ENCODE measurements around the gene DNAL4. TPM values are rescaled to one million over a fixed set of nuclear protein-coding genes. Genes with fewer than 3 reads are reported as not detected.

The DNAL4 gene
- total RNA-seq, 6 experiments from 2014 or later, result 8.6 to 11.5 (median 9.8) TPM

GRCh38 chr22:38730411-38730871, 63.5 kb downstream of the DNAL4 start:
- H3K4me3 Mint-ChIP-seq, result no peak overlapping the region

GRCh38 chr22:38729946-38730345, 64.0 kb downstream of the DNAL4 start:
- Mint-ChIP-seq H3K27ac (peak overlapping the region; percentile 0; the same call in 1 of the 2 replicates), H3K4me3 (no peak overlapping the region), H3K27me3 (ENCODE audit: insufficient read depth) (peaks cover 11% of the 10 kb centered on the region), H3K4me1 (ENCODE audit: low read depth) (peaks cover 6% of the 10 kb centered on the region; the same call in 1 of the 2 replicates), H3K36me3 (ENCODE audit: low read depth) (peaks cover 12% of the 10 kb centered on the region), H3K9me3 (no peaks in the 10 kb centered on the region)
- DNase-seq, result no peak
- TF ChIP-seq CTCF (IDR thresholded peaks at IDR 0.05), result no peak

More at GRCh38 chr22:38730411-38730871, 63.5 kb downstream of the DNAL4 start:
- Mint-ChIP-seq H3K27ac (peak overlapping the region; percentile 0; the same call in 1 of the 2 replicates), H3K36me3 (ENCODE audit: low read depth) (peaks cover 7% of the 10 kb centered on the region; the same call in 1 of the 2 replicates), H3K4me1 (ENCODE audit: low read depth) (0 out of 2 replicates have a peak, but pooled peaks cover 4% of the 10 kb centered on the region), H3K27me3 (ENCODE audit: insufficient read depth) (peaks cover 11% of the 10 kb centered on the region), H3K9me3 (no peaks in the 10 kb centered on the region)
- TF ChIP-seq CTCF (IDR thresholded peaks at IDR 0.05), result no peak
- DNase-seq, result no peak

- no peak for TF ChIP-seq CTCF (IDR thresholded peaks at IDR 0.05)
- Mint-ChIP-seq H3K27ac (no peak overlapping the region), H3K9me3 (no peaks in the 10 kb centered on the region), H3K27me3 (ENCODE audit: insufficient read depth) (peaks cover 11% of the 10 kb centered on the region), H3K4me1 (ENCODE audit: low read depth) (peaks cover 10% of the 10 kb centered on the region; the same call in 1 of the 2 replicates), H3K36me3 (ENCODE audit: low read depth) (peaks cover 16% of the 10 kb centered on the region), H3K4me3 (no peak overlapping the region)
- DNase-seq, result no peak
Observed at GRCh38 chr22:38728871-38729796, 64.8 kb downstream of the DNAL4 start.

Other genes starting within 250 kb of the DNAL4 start
- gene DMC1, start 224.0 kb downstream of the DNAL4 start, total RNA-seq (2021; fragmentation: NEBNext Ultra II Directional; extraction: Animal tissue kit (Norgen Biotek cat#: 25700)), result 1 to 10 TPM; 2.4 to 6.3 (median 3.3) TPM
- under 1 TPM; 0.41 to 0.88 (median 0.80) TPM for gene FAM227A, start 137.8 kb downstream of the DNAL4 start, total RNA-seq (2021; fragmentation: NEBNext Ultra II Directional; extraction: Animal tissue kit (Norgen Biotek cat#: 25700))
- 10 to 100 TPM; 21.9 to 32.4 (median 25.9) TPM for gene CBY1, start 137.5 kb downstream of the DNAL4 start, total RNA-seq (2021; fragmentation: NEBNext Ultra II Directional; extraction: Animal tissue kit (Norgen Biotek cat#: 25700))
- gene TOMM22, start 112.2 kb downstream of the DNAL4 start, total RNA-seq (2021; fragmentation: NEBNext Ultra II Directional; extraction: Animal tissue kit (Norgen Biotek cat#: 25700)), result 100 to 1,000 TPM; 121 to 141 (median 132) TPM
- gene JOSD1, start 93.2 kb downstream of the DNAL4 start, total RNA-seq (2021; fragmentation: NEBNext Ultra II Directional; extraction: Animal tissue kit (Norgen Biotek cat#: 25700)), result 10 to 100 TPM; 37.8 to 44.6 (median 41.0) TPM
- gene GTPBP1, start 88.2 kb downstream of the DNAL4 start, total RNA-seq (2021; fragmentation: NEBNext Ultra II Directional; extraction: Animal tissue kit (Norgen Biotek cat#: 25700)), result 10 to 100 TPM; 32.1 to 40.8 (median 38.4) TPM
- gene SUN2, start 38.1 kb downstream of the DNAL4 start, total RNA-seq (2021; fragmentation: NEBNext Ultra II Directional; extraction: Animal tissue kit (Norgen Biotek cat#: 25700)), result 100 to 1,000 TPM in 3 of 6 experiments, 10 to 100 TPM in 3; 90.4 to 104 (median 100.0) TPM
- gene NPTXR, start 49.9 kb upstream of the DNAL4 start, total RNA-seq (2021; fragmentation: NEBNext Ultra II Directional; extraction: Animal tissue kit (Norgen Biotek cat#: 25700)), result 1 to 10 TPM; 1.4 to 5.4 (median 1.6) TPM
- gene CBX6, start 78.1 kb upstream of the DNAL4 start, total RNA-seq (2021; fragmentation: NEBNext Ultra II Directional; extraction: Animal tissue kit (Norgen Biotek cat#: 25700)), result 10 to 100 TPM; 72.0 to 91.5 (median 75.3) TPM
- gene APOBEC3A, start 163.5 kb upstream of the DNAL4 start, total RNA-seq (2021; fragmentation: NEBNext Ultra II Directional; extraction: Animal tissue kit (Norgen Biotek cat#: 25700)), result not detected
- gene APOBEC3B, start 188.2 kb upstream of the DNAL4 start, total RNA-seq (2021; fragmentation: NEBNext Ultra II Directional; extraction: Animal tissue kit (Norgen Biotek cat#: 25700)), result 10 to 100 TPM; 14.9 to 44.2 (median 39.4) TPM
- gene APOBEC3C, start 220.1 kb upstream of the DNAL4 start, total RNA-seq (2021; fragmentation: NEBNext Ultra II Directional; extraction: Animal tissue kit (Norgen Biotek cat#: 25700)), result 10 to 100 TPM; 43.9 to 93.9 (median 83.5) TPM
- under 1 TPM; 0.51 to 0.83 (median 0.58) TPM for gene APOBEC3D, start 227.0 kb upstream of the DNAL4 start, total RNA-seq (2021; fragmentation: NEBNext Ultra II Directional; extraction: Animal tissue kit (Norgen Biotek cat#: 25700))
- 10 to 100 TPM in 1 of 6 experiments, 1 to 10 TPM in 5; 6.5 to 12.1 (median 9.0) TPM for gene APOBEC3F, start 246.7 kb upstream of the DNAL4 start, total RNA-seq (2021; fragmentation: NEBNext Ultra II Directional; extraction: Animal tissue kit (Norgen Biotek cat#: 25700))

All from HFFc6 (cell line).